DMS153 treated with DMSO at 0.1 percent for 48 hours (cell line): Measurements from ENCODE around the gene SNUPN.

Experiments used
- DNase-seq: peaks from one replicate; lab custom pipeline; 2025; ENCODE audit not compliant: unreplicated experiment; lab: John Stamatoyannopoulos, UW

The SNUPN gene

GRCh38 chr15:75654201-75654907 lies 28.8 kb upstream of the SNUPN start:
- DNase-seq, result no peak

GRCh38 chr15:75653347-75653913 lies 27.9 kb upstream of the SNUPN start:
- no peak for DNase-seq

DNA sequence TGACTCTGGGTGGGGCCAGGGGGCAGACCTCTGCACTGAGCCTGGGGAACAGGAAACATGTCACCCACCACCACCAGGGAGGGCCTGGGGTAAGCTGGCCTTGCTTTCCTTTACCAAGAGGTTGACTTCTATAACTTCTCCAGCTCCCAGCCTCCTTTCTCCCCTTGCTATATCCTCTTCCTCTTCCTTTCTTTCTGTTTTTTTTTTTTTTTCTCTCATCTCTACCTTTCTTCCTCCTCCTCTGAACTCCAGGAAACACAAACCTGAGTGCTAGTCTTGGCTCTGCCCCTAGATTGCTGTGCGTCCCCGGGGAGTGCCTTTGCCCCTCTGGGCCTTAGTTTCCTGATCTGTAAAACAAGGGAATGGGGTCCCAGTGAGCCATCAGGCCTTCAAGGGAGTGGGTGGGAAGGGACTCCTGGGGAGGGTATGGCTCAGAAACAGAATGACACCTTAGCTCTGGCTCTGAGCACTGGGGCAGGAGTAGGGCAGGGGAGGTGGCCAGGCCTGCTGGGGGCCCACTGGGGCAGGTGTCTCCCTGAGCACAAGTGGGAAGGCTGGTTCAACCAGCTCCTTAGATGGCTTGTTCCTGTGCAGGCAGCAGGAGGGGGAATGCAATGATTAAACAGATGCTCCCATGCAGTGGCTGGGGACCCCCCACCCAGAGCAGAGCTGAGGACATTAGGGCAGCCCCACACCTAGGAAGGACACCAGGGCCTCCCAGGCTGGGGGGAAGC lies 26.5 kb upstream of the SNUPN start:
- no peak for DNase-seq

GRCh38 chr15:75650908-75651809 lies 25.6 kb upstream of the SNUPN start:
- no peak for DNase-seq

- DNase-seq, result no peak
These were observed 24.3 kb upstream of the SNUPN start for GRCh38 chr15:75649848-75650247.

DNA sequence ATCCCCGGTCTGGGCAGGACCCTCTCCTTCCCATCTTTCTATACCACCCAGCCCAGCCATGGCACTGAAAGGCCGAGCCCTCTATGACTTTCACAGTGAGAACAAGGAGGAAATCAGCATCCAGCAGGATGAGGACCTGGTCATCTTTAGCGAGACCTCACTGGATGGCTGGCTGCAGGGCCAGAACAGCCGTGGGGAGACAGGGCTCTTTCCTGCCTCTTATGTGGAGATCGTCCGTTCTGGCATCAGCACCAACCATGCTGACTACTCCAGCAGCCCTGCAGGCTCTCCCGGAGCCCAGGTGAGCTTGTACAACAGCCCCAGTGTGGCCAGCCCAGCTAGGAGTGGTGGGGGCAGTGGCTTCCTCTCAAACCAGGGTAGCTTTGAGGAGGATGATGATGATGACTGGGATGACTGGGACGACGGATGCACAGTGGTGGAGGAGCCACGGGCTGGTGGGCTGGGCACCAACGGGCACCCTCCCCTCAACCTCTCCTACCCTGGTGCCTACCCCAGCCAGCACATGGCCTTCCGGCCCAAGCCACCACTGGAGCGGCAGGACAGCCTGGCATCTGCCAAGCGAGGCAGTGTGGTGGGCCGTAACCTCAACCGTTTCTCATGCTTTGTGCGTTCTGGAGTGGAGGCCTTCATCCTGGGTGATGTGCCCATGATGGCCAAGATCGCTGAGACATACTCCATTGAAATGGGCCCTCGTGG lies 23.7 kb upstream of the SNUPN start:
- no peak for DNase-seq

GRCh38 chr15:75648156-75649000 lies 22.9 kb upstream of the SNUPN start:
- DNase-seq, result no peak

GRCh38 chr15:75647370-75648155 lies 22.0 kb upstream of the SNUPN start, which contains the start of gene SNX33:
SNX33 (plus strand) TSS chr15:75647912; CDS start chr15:75649103, 1,191 bp downstream.
- DNase-seq, result no peak

DNA sequence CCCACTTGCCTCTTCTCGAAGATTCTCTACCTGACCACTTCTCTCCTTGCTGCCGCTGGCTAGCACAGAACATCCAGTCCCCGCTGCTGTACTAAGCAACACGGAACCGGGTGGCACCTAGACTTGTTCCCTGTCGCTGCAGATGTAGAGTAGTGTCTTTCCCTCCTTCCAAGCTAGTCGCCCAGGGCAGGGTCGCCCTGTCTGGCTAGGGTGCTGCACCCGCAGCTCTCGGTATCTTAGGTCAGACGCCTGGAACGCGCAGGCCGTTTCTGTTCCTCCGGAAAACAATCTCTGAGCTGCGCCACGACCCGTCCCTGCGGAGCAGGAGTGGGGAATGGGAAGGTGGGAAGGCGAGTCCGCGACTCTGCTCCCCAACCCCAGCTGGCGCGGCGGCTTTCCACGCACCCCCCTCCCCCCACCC lies 21.4 kb upstream of the SNUPN start:
- DNase-seq, result no peak

- no peak for DNase-seq
These were observed 20.8 kb upstream of the SNUPN start for GRCh38 chr15:75646112-75646943.

- DNase-seq, result no peak
These were observed 18.9 kb upstream of the SNUPN start for GRCh38 chr15:75644376-75644775.

DNA sequence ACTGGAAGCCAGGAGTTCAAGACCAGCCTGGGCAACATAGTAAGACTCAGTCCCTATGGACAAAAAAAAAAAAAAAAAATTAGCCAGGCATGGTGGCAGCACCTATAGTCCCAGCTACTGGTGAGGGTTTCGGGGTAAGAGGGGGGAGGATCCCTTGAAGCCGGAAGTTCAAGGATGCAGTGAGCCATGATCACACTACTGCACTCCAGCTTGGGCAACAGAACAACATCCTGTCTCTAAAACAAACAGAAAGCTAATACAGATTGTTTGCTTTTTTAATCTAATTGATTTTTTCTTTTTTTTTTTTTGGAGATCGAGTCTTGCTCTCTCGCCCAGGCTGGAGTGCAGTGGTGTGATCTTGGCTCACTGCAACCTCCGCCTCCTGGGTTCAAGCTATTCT lies 16.1 kb upstream of the SNUPN start:
- no peak for DNase-seq

- DNase-seq, result no peak
These were observed 15.6 kb upstream of the SNUPN start for GRCh38 chr15:75641179-75641503.

DNA sequence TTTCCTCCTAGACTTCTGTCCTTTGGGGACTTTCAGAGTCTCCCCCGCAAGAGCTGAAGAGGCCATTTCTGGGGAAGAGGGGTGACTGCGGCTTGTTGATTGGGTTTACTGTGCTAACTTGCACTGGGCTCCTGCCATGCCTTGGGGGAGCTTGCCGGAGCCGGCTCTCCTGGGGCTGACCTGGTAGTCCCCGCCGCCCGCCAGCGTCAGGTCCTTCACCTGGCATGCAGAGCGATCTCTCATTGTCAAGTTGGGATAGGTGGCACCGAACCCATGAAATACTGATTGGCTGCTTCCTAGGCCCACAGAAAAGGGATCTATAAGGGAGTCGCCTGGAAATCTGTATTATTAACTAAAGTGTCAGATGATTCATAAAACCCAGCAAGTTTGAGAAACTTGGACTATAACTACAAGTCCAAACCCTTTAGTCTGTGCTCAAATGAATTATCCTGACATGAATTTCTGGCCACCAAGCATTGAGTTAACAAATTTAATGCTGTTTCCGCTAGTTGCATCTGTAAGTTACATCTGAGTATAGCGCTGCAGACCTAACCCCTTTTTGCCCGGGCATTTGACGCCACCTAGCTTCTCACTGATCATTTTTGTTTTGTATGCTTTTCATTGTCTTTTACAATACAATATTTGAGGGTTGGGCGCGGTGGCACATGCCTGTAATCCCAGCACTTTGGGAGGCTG lies 15.1 kb upstream of the SNUPN start:
- no peak for DNase-seq

DNA sequence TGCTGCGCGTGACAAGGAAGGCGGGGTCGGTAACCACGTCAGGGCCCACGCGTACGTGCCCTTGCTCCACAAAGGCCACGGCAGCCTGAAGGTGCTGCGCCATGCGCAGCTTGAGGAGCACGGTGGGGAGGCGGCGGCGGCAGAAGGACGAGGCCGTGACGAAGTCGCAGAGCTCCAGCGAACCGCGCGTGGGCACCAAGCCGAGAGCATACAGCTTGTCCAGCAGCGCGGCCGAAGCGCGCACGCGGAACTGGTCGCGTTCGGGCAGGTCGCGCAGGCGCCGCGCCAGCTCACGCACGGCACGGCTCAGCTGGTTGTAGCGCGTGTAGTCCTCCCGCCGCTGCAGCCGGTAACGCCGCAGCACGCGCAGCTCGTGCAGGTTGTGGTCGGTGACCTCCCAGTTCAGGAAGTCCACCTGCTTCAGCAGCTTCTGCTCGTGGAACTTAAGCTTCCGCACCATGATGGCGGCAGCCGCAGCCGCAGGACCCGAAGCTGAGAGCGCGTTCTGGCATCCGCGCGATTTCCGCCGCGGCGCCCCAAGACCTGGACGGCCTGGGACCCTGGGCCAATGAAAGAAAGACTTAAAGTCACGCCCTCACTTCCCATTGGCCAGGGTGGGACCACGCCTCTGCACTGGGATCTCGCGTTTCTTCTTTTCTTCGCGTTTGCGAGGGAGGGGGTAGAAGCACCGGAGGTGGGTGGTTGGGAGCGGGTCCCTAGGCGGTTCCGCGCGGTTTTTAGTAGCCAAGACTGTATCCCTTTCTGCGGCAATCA lies 14.4 kb upstream of the SNUPN start, which contains the start of gene IMP3:
IMP3 (minus strand) TSS at position 516 of the 774 bp plus-strand sequence; CDS start at position 460, 56 bp downstream.
- peak; percentile 60 for DNase-seq

DNA sequence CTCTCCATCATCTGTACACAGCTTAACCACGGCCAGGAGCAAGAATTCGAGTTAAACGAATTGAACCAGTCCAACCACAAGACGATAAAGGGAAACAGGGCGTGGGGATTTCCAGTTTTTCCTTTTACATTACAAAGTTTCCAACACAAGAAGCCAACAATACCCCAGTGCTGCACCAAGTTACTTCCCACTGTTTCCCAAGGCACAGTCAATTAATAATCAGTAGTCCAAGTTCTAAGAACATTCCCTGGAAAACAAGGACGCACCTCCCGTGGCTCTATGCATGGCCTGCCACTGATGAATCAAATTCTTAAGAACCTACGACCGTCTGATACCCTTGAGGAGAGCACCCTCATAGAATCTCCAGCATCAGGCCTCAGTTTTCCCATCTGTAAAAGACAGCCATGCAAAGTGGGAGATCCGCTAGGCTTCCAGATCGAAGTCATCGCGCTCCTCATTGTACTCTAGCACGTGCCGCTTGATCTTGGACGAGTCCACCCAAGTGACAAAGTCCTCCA lies 13.7 kb upstream of the SNUPN start:
- no peak for DNase-seq
